Smooth muscle cell (in vitro differentiated cells): ENCODE data around the gene DOCK8. TPM values are rescaled to one million over a fixed set of nuclear protein-coding genes. Genes with fewer than 3 reads are reported as not detected.
A peak's percentile ranks its signal among the peaks of the same experiment; 100 is the strongest.

ENCODE experiments used
- DNase-seq: peaks from one replicate; lab custom pipeline; 2025; ENCODE audit not compliant: unreplicated experiment; lab: John Stamatoyannopoulos, UW
- H2AFZ ChIP-seq: fragments of 200-600 bp; sonication (generic); 2 replicates; pipeline ENCODE4 v1.6.0; 2016; ENCODE audit warnings: antibody characterized with exemption, low read depth, mild to moderate bottlenecking
- H3F3A ChIP-seq: fragments of 200-600 bp; sonication (generic); 2 replicates; pipeline ENCODE4 v1.6.0; 2017; ENCODE audit warnings: antibody characterized with exemption, low read depth
- H3K27ac ChIP-seq: fragments of 200-600 bp; sonication (generic); 2 replicates; pipeline ENCODE4 v1.5.1; 2016; ENCODE audit warnings: low read depth, mild to moderate bottlenecking
- H3K27me3 ChIP-seq: fragments of 200-600 bp; sonication (generic); 2 replicates; pipeline ENCODE4 v1.6.1; 2016; ENCODE audit warnings: low read depth, mild to moderate bottlenecking
- H3K36me3 ChIP-seq: fragments of 200-600 bp; sonication (generic); 2 replicates; pipeline ENCODE4 v1.5.1; 2016; ENCODE audit warnings: low read depth
- H3K4me1 ChIP-seq: fragments of 200-600 bp; sonication (generic); 2 replicates; pipeline ENCODE4 v1.5.1; 2016; ENCODE audit warnings: low read depth
- H3K4me2 ChIP-seq: fragments of 200-600 bp; sonication (generic); 2 replicates; pipeline ENCODE4 v1.6.0; 2016; ENCODE audit warnings: mild to moderate bottlenecking
- H3K4me3 ChIP-seq: fragments of 200-600 bp; sonication (generic); 2 replicates; pipeline ENCODE4 v1.5.1; 2016; ENCODE audit warnings: mild to moderate bottlenecking
- H3K79me2 ChIP-seq: fragments of 200-600 bp; sonication (generic); 2 replicates; pipeline ENCODE4 v1.6.0; 2016; ENCODE audit warnings: low read depth, mild to moderate bottlenecking
- H3K9ac ChIP-seq: fragments of 200-600 bp; sonication (generic); 2 replicates; pipeline ENCODE4 v1.6.0; 2016; ENCODE audit warnings: low read depth
- H3K9me3 ChIP-seq: fragments of 200-600 bp; sonication (generic); replicated peaks from 2 replicates; pipeline ENCODE4 v1.5.1; 2016; ENCODE audit warnings: low read depth
- H4K20me1 ChIP-seq: fragments of 200-600 bp; sonication (generic); 2 replicates; pipeline ENCODE4 v1.6.0; 2016; ENCODE audit warnings: low read depth
- CTCF ChIP-seq: fragments of 200-600 bp; sonication (generic); IDR thresholded peaks from 2 replicates; pipeline ENCODE4 v1.5.1; 2017; ENCODE audit warnings: borderline replicate concordance, mild to moderate bottlenecking, antibody characterized with exemption; ENCODE audit not compliant: insufficient read depth, poor library complexity, severe bottlenecking
- WGBS: methylation state at CpG from one replicate; pipeline ENCODE4 v1.1.7; 2016; ENCODE audit warnings: low lambda C conversion rate; 5-methylcytosine and 5-hydroxymethylcytosine counted together
- polyA plus RNA-seq: library from polyadenylated mRNA; unstranded; fragments of >200 nt; fragmentation: Nextera tagmentation; extraction: Ambion mirVana; gene quantifications from 2 replicates; pipeline ENCODE4 v1.2.1, GENCODE V29; 2016
- total RNA-seq: library from RNA; depleted of rRNA; stranded (reverse); fragments of >200 nt; gene quantifications from 2 replicates; pipeline ENCODE4 v1.2.3, GENCODE V29; 2014

Gene DOCK8
- total and polyA plus RNA-seq, 2 experiments from 2014 or later: 0.18 to 4.9 TPM

GRCh38 chr9:447230-448025, 232.8 kb downstream of the DOCK8 start:
- Histone ChIP-seq H4K20me1 (no peaks in the 10 kb centered on the region), H3K4me3 (no peak overlapping the region), H3K36me3 (no peaks in the 10 kb centered on the region), H3K27ac (peak overlapping the region; percentile 85), H3K79me2 (no peaks in the 10 kb centered on the region), H3K4me1 (no peaks in the 10 kb centered on the region), H3K9ac (peak overlapping the region; percentile 27), H3K27me3 (no peaks in the 10 kb centered on the region), H2AFZ (no peak overlapping the region), H3F3A (peaks cover 4% of the 10 kb centered on the region), H3K9me3 (no peaks in the 10 kb centered on the region), H3K4me2 (peak overlapping the region; percentile 35)
- DNase-seq: no peak
- 58% methylated on average over 4 of the region's 4 CpGs for WGBS
- no peak for TF ChIP-seq CTCF

- H4K20me1 ChIP-seq: no peaks in the 10 kb centered on the region
- TF ChIP-seq CTCF: no peak
- 69% methylated on average over 2 of the region's 2 CpGs for WGBS
- no peaks in the 10 kb centered on the region for H3K27me3 ChIP-seq
- no peaks in the 10 kb centered on the region for H3K4me1 ChIP-seq
- H3K27ac ChIP-seq: no peak overlapping the region
- H3K4me3 ChIP-seq: no peak overlapping the region
- H3K4me2 ChIP-seq: no peak overlapping the region
- no peak overlapping the region for H2AFZ ChIP-seq
- no peak overlapping the region for H3K9ac ChIP-seq
- H3K36me3 ChIP-seq: no peaks in the 10 kb centered on the region
- no peaks in the 10 kb centered on the region for H3K9me3 ChIP-seq
- peaks cover 4% of the 10 kb centered on the region for H3F3A ChIP-seq
- no peak for DNase-seq
- H3K79me2 ChIP-seq: no peaks in the 10 kb centered on the region
These were observed 235.4 kb downstream of the DOCK8 start for GRCh38 chr9:450057-450456.

GRCh38 chr9:450561-450960, 235.9 kb downstream of the DOCK8 start:
- no peak for DNase-seq
- TF ChIP-seq CTCF: no peak
- no peaks in the 10 kb centered on the region for H3K9me3 ChIP-seq
- no peaks in the 10 kb centered on the region for H4K20me1 ChIP-seq
- H3K27ac ChIP-seq: no peak overlapping the region
- no peak overlapping the region for H3K4me2 ChIP-seq
- H3K79me2 ChIP-seq: no peaks in the 10 kb centered on the region
- peaks cover 4% of the 10 kb centered on the region for H3F3A ChIP-seq
- H3K27me3 ChIP-seq: no peaks in the 10 kb centered on the region
- no peaks in the 10 kb centered on the region for H3K36me3 ChIP-seq
- no peak overlapping the region for H3K9ac ChIP-seq
- no peaks in the 10 kb centered on the region for H3K4me1 ChIP-seq
- 79% methylated on average over 4 of the region's 4 CpGs for WGBS
- no peak overlapping the region for H3K4me3 ChIP-seq
- H2AFZ ChIP-seq: no peak overlapping the region

GRCh38 chr9:453832-454231, 239.2 kb downstream of the DOCK8 start:
- Histone ChIP-seq H4K20me1 (no peaks in the 10 kb centered on the region), H3K36me3 (no peaks in the 10 kb centered on the region), H3K9me3 (no peaks in the 10 kb centered on the region), H3K27ac (no peak overlapping the region), H3K4me3 (no peak overlapping the region), H3K4me2 (no peak overlapping the region), H3K4me1 (peaks cover 2% of the 10 kb centered on the region), H3F3A (no peaks in the 10 kb centered on the region), H2AFZ (no peak overlapping the region), H3K9ac (no peak overlapping the region), H3K79me2 (no peaks in the 10 kb centered on the region), H3K27me3 (no peaks in the 10 kb centered on the region)
- WGBS: 89% methylated on average over 3 of the region's 3 CpGs
- DNase-seq: no peak
- TF ChIP-seq CTCF: no peak
